WERI-Rb-1 (cell line): Measurements from ENCODE around the gene CAMTA1.

Source experiments
- DNase-seq: peaks from one replicate; pipeline ENCODE4 v3.0.0-alpha.2; 2020
- H3K27ac ChIP-seq: fragments of 250-450 bp; sonication (Bioruptor Pico); 2 replicates; pipeline ENCODE4 v1.5.1; 2020; ENCODE audit warnings: mild to moderate bottlenecking, moderate library complexity
- H3K27me3 ChIP-seq: fragments of 250-450 bp; sonication (Bioruptor Pico); 2 replicates; pipeline ENCODE4 v1.5.1; 2021; ENCODE audit warnings: mild to moderate bottlenecking, low read depth, moderate library complexity; ENCODE audit not compliant: insufficient read depth, severe bottlenecking
- H3K36me3 ChIP-seq: fragments of 250-450 bp; sonication (Bioruptor Pico); 2 replicates; pipeline ENCODE4 v1.5.1; 2020; ENCODE audit warnings: mild to moderate bottlenecking, moderate library complexity
- H3K4me3 ChIP-seq: 2 replicates; pipeline ENCODE4 v1.5.1; 2011; ENCODE audit warnings: low read depth, mild to moderate bottlenecking, control low read depth, low read length
- H3K9me3 ChIP-seq: fragments of 250-450 bp; sonication (Bioruptor Pico); 2 replicates; pipeline ENCODE4 v1.5.1; 2021; ENCODE audit warnings: mild to moderate bottlenecking, moderate library complexity; ENCODE audit not compliant: severe bottlenecking
- TF ChIP-seq, protein P1 (sequence below): IDR thresholded peaks from 2 replicates; pipeline ENCODE4 v1.5.1; 2011; ENCODE audit warnings: low read depth, mild to moderate bottlenecking, control low read depth, inconsistent platforms, low read length

The CAMTA1 gene

DNA sequence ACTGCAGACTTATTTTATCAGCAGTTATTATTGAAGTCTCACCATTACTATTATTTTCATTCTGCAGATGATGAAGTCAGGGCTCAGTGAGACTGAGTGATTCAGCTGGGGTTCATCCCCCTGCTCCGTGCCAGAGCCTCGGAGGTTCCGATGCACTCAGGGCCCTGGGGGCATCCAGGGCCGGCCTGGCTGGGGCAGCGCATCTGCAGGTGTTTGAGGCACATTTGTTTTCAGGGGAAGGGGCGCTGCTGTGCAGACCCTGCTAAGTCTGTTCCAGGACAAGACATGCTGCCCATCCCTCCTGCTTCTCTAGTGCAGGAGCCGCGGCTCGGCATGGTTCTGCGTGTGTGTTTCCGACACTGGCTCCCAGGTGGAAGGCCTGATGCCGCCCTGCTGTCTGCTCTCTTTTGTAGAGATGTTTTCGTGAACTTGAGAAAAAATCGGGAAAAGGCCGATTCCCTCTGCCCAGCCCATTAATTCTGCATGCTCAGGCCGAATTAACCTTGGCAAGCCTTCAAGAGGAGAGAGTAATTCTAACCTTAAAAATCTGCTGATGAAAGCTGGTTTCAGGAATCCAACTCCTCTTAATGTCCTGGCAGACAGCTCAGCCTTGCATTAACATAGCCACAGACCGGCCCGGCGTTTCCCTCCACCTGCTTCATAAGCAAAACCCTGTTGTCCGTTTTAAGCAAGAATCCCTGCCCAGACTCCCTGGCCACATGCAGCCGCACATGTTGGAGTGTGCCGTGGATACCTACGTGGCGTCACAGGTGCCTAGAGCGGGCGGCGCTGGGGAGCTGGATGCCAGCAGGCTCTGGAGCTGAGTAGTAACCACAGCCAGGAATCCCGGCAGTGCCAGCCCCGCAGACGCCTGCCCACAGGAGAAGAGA lies 669.9 kb downstream of the CAMTA1 start:
- no peaks in the 10 kb centered on the region for H3K9me3 ChIP-seq

GRCh38 chr1:7455796-7456721 lies 670.8 kb downstream of the CAMTA1 start:
- Histone ChIP-seq H3K27me3 (no peaks in the 10 kb centered on the region), H3K4me3 (no peak overlapping the region), H3K27ac (peak overlapping the region; percentile 63), H3K9me3 (no peaks in the 10 kb centered on the region), H3K36me3 (no peaks in the 10 kb centered on the region)
- TF ChIP-seq, protein P1, sequence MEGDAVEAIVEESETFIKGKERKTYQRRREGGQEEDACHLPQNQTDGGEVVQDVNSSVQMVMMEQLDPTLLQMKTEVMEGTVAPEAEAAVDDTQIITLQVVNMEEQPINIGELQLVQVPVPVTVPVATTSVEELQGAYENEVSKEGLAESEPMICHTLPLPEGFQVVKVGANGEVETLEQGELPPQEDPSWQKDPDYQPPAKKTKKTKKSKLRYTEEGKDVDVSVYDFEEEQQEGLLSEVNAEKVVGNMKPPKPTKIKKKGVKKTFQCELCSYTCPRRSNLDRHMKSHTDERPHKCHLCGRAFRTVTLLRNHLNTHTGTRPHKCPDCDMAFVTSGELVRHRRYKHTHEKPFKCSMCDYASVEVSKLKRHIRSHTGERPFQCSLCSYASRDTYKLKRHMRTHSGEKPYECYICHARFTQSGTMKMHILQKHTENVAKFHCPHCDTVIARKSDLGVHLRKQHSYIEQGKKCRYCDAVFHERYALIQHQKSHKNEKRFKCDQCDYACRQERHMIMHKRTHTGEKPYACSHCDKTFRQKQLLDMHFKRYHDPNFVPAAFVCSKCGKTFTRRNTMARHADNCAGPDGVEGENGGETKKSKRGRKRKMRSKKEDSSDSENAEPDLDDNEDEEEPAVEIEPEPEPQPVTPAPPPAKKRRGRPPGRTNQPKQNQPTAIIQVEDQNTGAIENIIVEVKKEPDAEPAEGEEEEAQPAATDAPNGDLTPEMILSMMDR = no peak
- DNase-seq = no peak

More for the DNA sequence above, 669.9 kb downstream of the CAMTA1 start:
- TF ChIP-seq, protein P1 = no peak
- no peak for DNase-seq
- Histone ChIP-seq H3K27me3 (no peaks in the 10 kb centered on the region), H3K27ac (peak overlapping the region; percentile 18; the same call in 1 of the 2 replicates), H3K36me3 (no peaks in the 10 kb centered on the region), H3K4me3 (no peak overlapping the region)

GRCh38 chr1:7456722-7457082 lies 671.4 kb downstream of the CAMTA1 start:
- H3K36me3 ChIP-seq = no peaks in the 10 kb centered on the region
- TF ChIP-seq, protein P1 = no peak
- H3K27me3 ChIP-seq = no peaks in the 10 kb centered on the region
- DNase-seq = peak; percentile 50
- H3K9me3 ChIP-seq = no peaks in the 10 kb centered on the region
- no peak overlapping the region for H3K4me3 ChIP-seq
- H3K27ac ChIP-seq = peak overlapping the region; percentile 63

DNA sequence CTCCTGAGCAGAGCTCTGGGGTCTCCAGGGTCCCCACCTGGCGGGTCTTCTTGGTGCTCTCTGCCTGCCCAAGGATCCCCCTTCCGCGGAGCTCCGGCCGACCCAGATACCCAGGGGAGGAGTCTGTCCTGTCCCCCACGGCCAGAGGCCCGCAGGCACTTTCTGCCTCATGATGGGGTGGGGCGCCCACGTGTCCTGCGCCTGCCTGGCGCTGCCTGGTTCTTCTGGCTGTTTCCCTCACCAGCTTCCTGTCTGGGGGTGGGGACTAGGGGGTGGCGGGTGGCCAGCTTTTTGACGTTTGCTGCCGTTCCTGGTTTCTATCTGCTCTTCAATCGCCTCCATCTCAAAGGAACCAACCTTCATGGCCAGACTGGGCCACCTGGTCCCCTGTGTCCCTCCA lies 672.6 kb downstream of the CAMTA1 start:
- Histone ChIP-seq H3K4me3 (no peak overlapping the region), H3K9me3 (no peaks in the 10 kb centered on the region), H3K36me3 (no peaks in the 10 kb centered on the region), H3K27ac (peak overlapping the region; percentile 84), H3K27me3 (no peaks in the 10 kb centered on the region)
- TF ChIP-seq, protein P1 = no peak
- DNase-seq = no peak

- no peaks in the 10 kb centered on the region for H3K36me3 ChIP-seq
- H3K9me3 ChIP-seq = no peaks in the 10 kb centered on the region
- no peaks in the 10 kb centered on the region for H3K27me3 ChIP-seq
- H3K4me3 ChIP-seq = no peak overlapping the region
- peak; percentile 97 for DNase-seq
- TF ChIP-seq, protein P1 = no peak
- H3K27ac ChIP-seq = peak overlapping the region; percentile 91
Measured at GRCh38 chr1:7458946-7459345, 673.7 kb downstream of the CAMTA1 start.
